Hepatocyte (in vitro differentiated cells): ENCODE measurements around the gene KDM4B.

Source experiments
- EZH2 ChIP-seq: fragments of 200-600 bp; sonication (generic); IDR thresholded peaks from 2 replicates; pipeline ENCODE4 v1.6.1; 2016; ENCODE audit warnings: antibody characterized with exemption, mild to moderate bottlenecking, borderline replicate concordance
- EZH2phosphoT487 ChIP-seq: fragments of 200-600 bp; sonication (generic); IDR thresholded peaks from one replicate; pipeline ENCODE4 v1.6.1; 2018; ENCODE audit warnings: antibody characterized with exemption, mild to moderate bottlenecking, low read depth, moderate library complexity; ENCODE audit not compliant: unreplicated experiment, severe bottlenecking
- TF ChIP-seq, protein P1 (sequence below): fragments of 200-600 bp; sonication (generic); IDR thresholded peaks from 2 replicates; pipeline ENCODE4 v1.5.1; 2016; ENCODE audit warnings: antibody characterized with exemption, mild to moderate bottlenecking; ENCODE audit not compliant: poor library complexity

DNA sequence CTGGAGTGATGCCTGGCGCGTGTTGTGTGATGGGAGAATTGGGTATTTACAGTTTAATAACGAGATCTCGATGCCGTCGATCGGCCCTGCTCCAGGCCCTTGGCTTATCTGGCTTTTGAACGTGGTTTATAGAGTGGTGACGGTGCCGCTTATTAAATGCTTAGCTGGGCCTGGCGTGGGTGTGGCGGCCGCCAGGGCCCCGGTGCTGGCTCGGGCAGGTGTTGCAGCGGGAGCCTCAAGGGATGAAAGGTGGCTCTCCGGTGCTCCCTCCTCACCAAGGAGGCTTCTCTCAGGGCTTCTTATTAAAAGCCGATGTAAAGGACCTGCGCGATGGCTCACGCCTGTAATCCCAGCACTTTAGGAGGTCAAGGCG lies 173.8 kb downstream of the KDM4B start:
- no peak for TF ChIP-seq EZH2
- TF ChIP-seq, protein P1, sequence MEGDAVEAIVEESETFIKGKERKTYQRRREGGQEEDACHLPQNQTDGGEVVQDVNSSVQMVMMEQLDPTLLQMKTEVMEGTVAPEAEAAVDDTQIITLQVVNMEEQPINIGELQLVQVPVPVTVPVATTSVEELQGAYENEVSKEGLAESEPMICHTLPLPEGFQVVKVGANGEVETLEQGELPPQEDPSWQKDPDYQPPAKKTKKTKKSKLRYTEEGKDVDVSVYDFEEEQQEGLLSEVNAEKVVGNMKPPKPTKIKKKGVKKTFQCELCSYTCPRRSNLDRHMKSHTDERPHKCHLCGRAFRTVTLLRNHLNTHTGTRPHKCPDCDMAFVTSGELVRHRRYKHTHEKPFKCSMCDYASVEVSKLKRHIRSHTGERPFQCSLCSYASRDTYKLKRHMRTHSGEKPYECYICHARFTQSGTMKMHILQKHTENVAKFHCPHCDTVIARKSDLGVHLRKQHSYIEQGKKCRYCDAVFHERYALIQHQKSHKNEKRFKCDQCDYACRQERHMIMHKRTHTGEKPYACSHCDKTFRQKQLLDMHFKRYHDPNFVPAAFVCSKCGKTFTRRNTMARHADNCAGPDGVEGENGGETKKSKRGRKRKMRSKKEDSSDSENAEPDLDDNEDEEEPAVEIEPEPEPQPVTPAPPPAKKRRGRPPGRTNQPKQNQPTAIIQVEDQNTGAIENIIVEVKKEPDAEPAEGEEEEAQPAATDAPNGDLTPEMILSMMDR, result no peak
- no peak for TF ChIP-seq EZH2phosphoT487
